DOHH2 (cell line): ENCODE data around the gene WEE1.

Source experiments
- H3F3A ChIP-seq: fragments of 200-600 bp; sonication (generic), shearing (Covaris generic); 2 replicates; pipeline ENCODE4 v1.6.0; 2016; ENCODE audit warnings: antibody characterized with exemption, mild to moderate bottlenecking; ENCODE audit not compliant: control insufficient read depth, insufficient read depth
- H3K27ac ChIP-seq: fragments of 200-600 bp; sonication (generic); 2 replicates; pipeline ENCODE4 v1.5.1; 2014; ENCODE audit warnings: low read depth, mild to moderate bottlenecking, low read length, moderate library complexity
- H3K27me3 ChIP-seq: fragments of 200-600 bp; sonication (generic); 2 replicates; pipeline ENCODE4 v1.6.1; 2014; ENCODE audit warnings: mild to moderate bottlenecking, low read length, mixed read lengths; ENCODE audit not compliant: control insufficient read depth
- H3K36me3 ChIP-seq: fragments of 200-600 bp; sonication (generic); 2 replicates; pipeline ENCODE4 v1.6.1; 2014; ENCODE audit warnings: mild to moderate bottlenecking, low read length, moderate library complexity, mixed read lengths; ENCODE audit not compliant: control insufficient read depth
- H3K4me1 ChIP-seq: fragments of 200-600 bp; sonication (generic); 2 replicates; pipeline ENCODE4 v1.6.1; 2014; ENCODE audit warnings: mild to moderate bottlenecking, low read length, mixed read lengths; ENCODE audit not compliant: control insufficient read depth
- H3K4me2 ChIP-seq: fragments of 200-600 bp; sonication (generic); 2 replicates; pipeline ENCODE4 v1.6.0; 2014; ENCODE audit warnings: mild to moderate bottlenecking, low read length, moderate library complexity
- H3K4me3 ChIP-seq: fragments of 200-600 bp; sonication (generic); 2 replicates; pipeline ENCODE4 v1.5.1; 2014; ENCODE audit warnings: mild to moderate bottlenecking, low read length, mixed read lengths
- H3K79me2 ChIP-seq: fragments of 200-600 bp; sonication (generic); 2 replicates; pipeline ENCODE4 v1.6.1; 2014; ENCODE audit warnings: mild to moderate bottlenecking, low read length, mixed read lengths; ENCODE audit not compliant: control insufficient read depth
- H3K9me2 ChIP-seq: fragments of 200-600 bp; sonication (generic); replicated peaks from 2 replicates; pipeline ENCODE4 v1.6.1; 2014; ENCODE audit warnings: mild to moderate bottlenecking, low read length, mixed read lengths; ENCODE audit not compliant: control insufficient read depth
- H3K9me3 ChIP-seq: fragments of 200-600 bp; sonication (generic); 2 replicates; pipeline ENCODE4 v1.6.1; 2014; ENCODE audit warnings: antibody characterized with exemption, low read length, mixed read lengths; ENCODE audit not compliant: control insufficient read depth, insufficient read depth
- H4K20me1 ChIP-seq: fragments of 200-600 bp; sonication (generic); 2 replicates; pipeline ENCODE4 v1.6.0; 2014; ENCODE audit warnings: low read depth, mild to moderate bottlenecking, antibody characterized with exemption, low read length, moderate library complexity; ENCODE audit not compliant: control insufficient read depth, insufficient read depth
- CTCF ChIP-seq: fragments of 200-600 bp; sonication (generic); IDR thresholded peaks from one replicate; pipeline ENCODE4 v1.5.1; 2014; ENCODE audit warnings: antibody characterized with exemption, mild to moderate bottlenecking, low read depth, low read length; ENCODE audit not compliant: poor library complexity, severe bottlenecking
- EZH2phosphoT487 ChIP-seq: fragments of 200-600 bp; sonication (generic); IDR thresholded peaks from 2 replicates; pipeline ENCODE4 v1.6.1; 2017; ENCODE audit warnings: borderline replicate concordance, mild to moderate bottlenecking, antibody characterized with exemption, low read length, moderate library complexity, mixed read lengths

The WEE1 gene

GRCh38 chr11:9639099-9639498, 65.6 kb downstream of the WEE1 start:
- no peaks in the 10 kb centered on the region for H3K27me3 ChIP-seq
- H3K36me3 ChIP-seq, result no peaks in the 10 kb centered on the region
- peaks cover 13% of the 10 kb centered on the region for H3F3A ChIP-seq
- H3K4me3 ChIP-seq, result no peak overlapping the region
- H4K20me1 ChIP-seq, result no peaks in the 10 kb centered on the region
- H3K4me2 ChIP-seq, result no peak overlapping the region
- peaks cover 81% of the 10 kb centered on the region for H3K4me1 ChIP-seq
- no peaks in the 10 kb centered on the region for H3K9me2 ChIP-seq
- no peak overlapping the region for H3K27ac ChIP-seq
- no peaks in the 10 kb centered on the region for H3K79me2 ChIP-seq
- no peak for TF ChIP-seq CTCF
- TF ChIP-seq EZH2phosphoT487, result no peak
- H3K9me3 ChIP-seq, result no peaks in the 10 kb centered on the region
